Thymus (tissue), 11 donors: ENCODE data around the gene SUCLA2. TPM values are rescaled to one million over a fixed set of nuclear protein-coding genes. Genes with fewer than 3 reads are reported as not detected.

ENCODE experiments used
- DNase-seq, 9 donors: peaks; one replicate each; pipeline ENCODE4 v3.0.0-alpha.2; 2013; ENCODE audit warnings: low spot score in 9 of 9, low read depth in 6 of 9, missing footprints in 1 of 9
- H3K27ac ChIP-seq, 2 donors: one replicate each; pipeline ENCODE4 v1.5.1; 2013; ENCODE audit warnings: control low read depth in 1 of 2, low read depth in 1 of 2, low read length in 1 of 2, mild to moderate bottlenecking in 1 of 2, moderate library complexity in 1 of 2
- H3K27me3 ChIP-seq, 2 donors: one replicate each; pipeline ENCODE4 v1.5.1; 2013; ENCODE audit warnings: low read length in 1 of 2; ENCODE audit not compliant: control insufficient read depth in 2 of 2, insufficient read depth in 1 of 2
- H3K36me3 ChIP-seq, 2 donors: one replicate each; pipeline ENCODE4 v1.5.1; 2013; ENCODE audit warnings: low read length in 1 of 2, mild to moderate bottlenecking in 1 of 2, moderate library complexity in 1 of 2; ENCODE audit not compliant: control insufficient read depth in 2 of 2, insufficient read depth in 2 of 2
- H3K4me1 ChIP-seq, 2 donors: one replicate each; pipeline ENCODE4 v1.5.1; 2013; ENCODE audit warnings: low read length in 2 of 2; ENCODE audit not compliant: control insufficient read depth in 2 of 2, insufficient read depth in 2 of 2
- H3K4me3 ChIP-seq, 2 donors: one replicate each; pipeline ENCODE4 v1.5.1; 2013; ENCODE audit warnings: low read length in 2 of 2, control low read depth in 1 of 2, mild to moderate bottlenecking in 1 of 2
- H3K9me3 ChIP-seq, 2 donors: one replicate each; pipeline ENCODE4 v1.5.1; 2013; ENCODE audit warnings: low read length in 1 of 2, mild to moderate bottlenecking in 1 of 2; ENCODE audit not compliant: control insufficient read depth in 2 of 2, insufficient read depth in 1 of 2
- WGBS: extraction: QIAGEN DNeasy Blood & Tissue Kit; methylation state at CpG from one replicate; pipeline ENCODE4 v1.1.7; 2013; 5-methylcytosine and 5-hydroxymethylcytosine counted together
- polyA plus RNA-seq: library from polyadenylated mRNA; stranded (reverse); fragments of 200-250 nt; gene quantifications from one replicate; pipeline ENCODE4 v1.2.3, GENCODE V29; 2013
- total RNA-seq: library from RNA; stranded (reverse); fragments of 120-200 nt; gene quantifications from one replicate; pipeline ENCODE4 v1.2.4, GENCODE V29; 2013
- donor health status: healthy.

Gene SUCLA2
- total and polyA plus RNA-seq, 2 donors: 31.4 to 40.2 TPM

- no peaks in the 10 kb centered on the region for H3K9me3 ChIP-seq
- DNase-seq: no peak
- 97% methylated on average over 2 of the region's 2 CpGs for WGBS
- H3K36me3 ChIP-seq: peaks cover 0 to 10% of the 10 kb centered on the region in 2 donors
- no peak overlapping the region for H3K4me3 ChIP-seq
- H3K27me3 ChIP-seq: no peaks in the 10 kb centered on the region
- H3K27ac ChIP-seq: no peak overlapping the region
- H3K4me1 ChIP-seq: no peaks in the 10 kb centered on the region
Measured at GRCh38 chr13:47983070-47983469, 18.0 kb downstream of the SUCLA2 start.

GRCh38 chr13:47976325-47976724 lies 24.7 kb downstream of the SUCLA2 start:
- WGBS: 98% methylated on average over 1 of the region's 1 CpG
- Histone ChIP-seq H3K27ac (no peak overlapping the region), H3K9me3 (no peaks in the 10 kb centered on the region), H3K27me3 (no peaks in the 10 kb centered on the region), H3K4me3 (no peak overlapping the region), H3K4me1 (no peaks in the 10 kb centered on the region), H3K36me3 (peaks cover 9 to 16% of the 10 kb centered on the region in 2 donors)
- no peak for DNase-seq

GRCh38 chr13:47964863-47965262 lies 36.2 kb downstream of the SUCLA2 start:
- 99% methylated on average over 3 of the region's 3 CpGs for WGBS
- peaks cover 25 to 32% of the 10 kb centered on the region in 2 donors for H3K36me3 ChIP-seq

GRCh38 chr13:47962237-47962636 lies 38.8 kb downstream of the SUCLA2 start:
- H3K4me3 ChIP-seq: no peak overlapping the region
- no peak for DNase-seq
- no peaks in the 10 kb centered on the region for H3K4me1 ChIP-seq
- 98% methylated on average over 1 of the region's 1 CpG for WGBS
- peaks cover 32 to 33% of the 10 kb centered on the region in 2 donors for H3K36me3 ChIP-seq
- H3K27me3 ChIP-seq: no peaks in the 10 kb centered on the region
- H3K9me3 ChIP-seq: peaks cover 0 to 7% of the 10 kb centered on the region in 2 donors
- H3K27ac ChIP-seq: no peak overlapping the region

More at GRCh38 chr13:47964863-47965262, 36.2 kb downstream of the SUCLA2 start:
- no peak overlapping the region for H3K4me3 ChIP-seq
- DNase-seq: no peak
- no peaks in the 10 kb centered on the region for H3K9me3 ChIP-seq
- no peaks in the 10 kb centered on the region for H3K4me1 ChIP-seq
- H3K27ac ChIP-seq: no peak overlapping the region
- no peaks in the 10 kb centered on the region for H3K27me3 ChIP-seq

- no peak for DNase-seq
- Histone ChIP-seq H3K36me3 (peaks cover 32 to 42% of the 10 kb centered on the region in 2 donors), H3K4me3 (no peak overlapping the region), H3K4me1 (no peaks in the 10 kb centered on the region), H3K27ac (no peak overlapping the region), H3K9me3 (peaks cover 0 to 11% of the 10 kb centered on the region in 2 donors), H3K27me3 (no peaks in the 10 kb centered on the region)
- 84% methylated on average over 4 of the region's 4 CpGs for WGBS
Measured at GRCh38 chr13:47959468-47960247, 41.4 kb downstream of the SUCLA2 start.

- WGBS: 98% methylated on average over 5 of the region's 5 CpGs
- Histone ChIP-seq H3K4me3 (no peak overlapping the region), H3K27ac (no peak overlapping the region), H3K27me3 (no peaks in the 10 kb centered on the region), H3K4me1 (no peaks in the 10 kb centered on the region), H3K9me3 (peaks cover 0 to 11% of the 10 kb centered on the region in 2 donors), H3K36me3 (peaks cover 20 to 34% of the 10 kb centered on the region in 2 donors)
- no peak for DNase-seq
Measured at GRCh38 chr13:47957073-47957472, 44.0 kb downstream of the SUCLA2 start.

- Histone ChIP-seq H3K27me3 (no peaks in the 10 kb centered on the region), H3K9me3 (peaks cover 0 to 11% of the 10 kb centered on the region in 2 donors), H3K27ac (no peak overlapping the region), H3K36me3 (peaks cover 19 to 38% of the 10 kb centered on the region in 2 donors), H3K4me3 (no peak overlapping the region), H3K4me1 (no peaks in the 10 kb centered on the region)
- no peak for DNase-seq
- WGBS: 98% methylated on average over 2 of the region's 2 CpGs
Measured at GRCh38 chr13:47955836-47956235, 45.2 kb downstream of the SUCLA2 start.

GRCh38 chr13:47949799-47950198 lies 51.3 kb downstream of the SUCLA2 start:
- Histone ChIP-seq H3K4me3 (no peak overlapping the region), H3K27me3 (no peaks in the 10 kb centered on the region), H3K9me3 (no peaks in the 10 kb centered on the region), H3K27ac (no peak overlapping the region), H3K36me3 (peaks cover 11 to 31% of the 10 kb centered on the region in 2 donors), H3K4me1 (no peaks in the 10 kb centered on the region)
- 95% methylated on average over 2 of the region's 2 CpGs for WGBS
- no peak for DNase-seq

- Histone ChIP-seq H3K4me3 (no peak overlapping the region), H3K27me3 (no peaks in the 10 kb centered on the region), H3K36me3 (peaks cover 9 to 21% of the 10 kb centered on the region in 2 donors), H3K9me3 (no peaks in the 10 kb centered on the region), H3K27ac (no peak overlapping the region), H3K4me1 (no peaks in the 10 kb centered on the region)
- WGBS: 98% methylated on average over 2 of the region's 2 CpGs
- no peak for DNase-seq
Measured at GRCh38 chr13:47945738-47946137, 55.3 kb downstream of the SUCLA2 start.
